WTC11 (cell line): ENCODE results near the gene CELSR1. TPM values are rescaled to one million over a fixed set of nuclear protein-coding genes. Genes with fewer than 3 reads are reported as not detected.
A peak's percentile ranks its signal among the peaks of the same experiment; 100 is the strongest.

Experiments
- ARID4B ChIP-seq: sonication (generic); formaldehyde crosslinking; IDR thresholded peaks from 2 replicates; pipeline ENCODE4 v1.8.0; 2023; ENCODE audit warnings: missing genetic modification reagents, mild to moderate bottlenecking, borderline replicate concordance
- E2F5 ChIP-seq: sonication (generic); formaldehyde crosslinking; IDR thresholded peaks from 2 replicates; pipeline ENCODE4 v1.8.1; 2022; ENCODE audit warnings: mild to moderate bottlenecking, moderate library complexity, missing genetic modification reagents
- ESRRA ChIP-seq: sonication (generic); formaldehyde crosslinking; IDR thresholded peaks from 2 replicates; pipeline ENCODE4 v1.8.1; 2022; ENCODE audit warnings: mild to moderate bottlenecking, missing genetic modification reagents, borderline replicate concordance
- FOXJ3 ChIP-seq: sonication (generic); formaldehyde crosslinking; IDR thresholded peaks from 2 replicates; pipeline ENCODE4 v1.9.0; 2021; ENCODE audit warnings: missing genetic modification reagents, mild to moderate bottlenecking, borderline replicate concordance
- FOXK1 ChIP-seq: sonication (generic); formaldehyde crosslinking; IDR thresholded peaks from 2 replicates; pipeline ENCODE4 v1.8.0; 2022; ENCODE audit warnings: mild to moderate bottlenecking, moderate library complexity, missing genetic modification reagents
- GTF2I ChIP-seq: fragments of 250-450 bp; sonication (Bioruptor Pico); conservative IDR thresholded peaks from 2 replicates; pipeline ENCODE4 v1.4.0; 2021; ENCODE audit warnings: mild to moderate bottlenecking
- MAX ChIP-seq: sonication (generic); formaldehyde crosslinking; IDR thresholded peaks from 2 replicates; pipeline ENCODE4 v1.8.0; 2022; ENCODE audit warnings: mild to moderate bottlenecking, missing genetic modification reagents
- MYBL2 ChIP-seq: sonication (generic); formaldehyde crosslinking; IDR thresholded peaks from 2 replicates; pipeline ENCODE4 v1.8.1; 2023; ENCODE audit warnings: mild to moderate bottlenecking, moderate library complexity, missing genetic modification reagents
- PRDM15 ChIP-seq: sonication (generic); formaldehyde crosslinking; IDR thresholded peaks from 2 replicates; pipeline ENCODE4 v1.8.0; 2022; ENCODE audit warnings: missing genetic modification reagents
- RORB ChIP-seq: fragments of 250-450 bp; sonication (Bioruptor Pico); IDR thresholded peaks from 2 replicates; pipeline ENCODE4 v1.9.0; 2021; ENCODE audit warnings: mild to moderate bottlenecking
- STAT6 ChIP-seq: sonication (generic); formaldehyde crosslinking; conservative IDR thresholded peaks from 2 replicates; pipeline ENCODE4 v1.8.1; 2023; ENCODE audit warnings: mild to moderate bottlenecking, low read depth, missing genetic modification reagents, moderate library complexity
- TEAD4 ChIP-seq: sonication (generic); formaldehyde crosslinking; IDR thresholded peaks from 2 replicates; pipeline ENCODE4 v1.8.0; 2022; ENCODE audit warnings: mild to moderate bottlenecking, missing genetic modification reagents
- USF1 ChIP-seq: sonication (generic); formaldehyde crosslinking; IDR thresholded peaks from 2 replicates; pipeline ENCODE4 v1.8.0; 2022; ENCODE audit warnings: mild to moderate bottlenecking, missing genetic modification reagents
- ZNF532 ChIP-seq: fragments of 250-450 bp; sonication (Bioruptor Pico); IDR thresholded peaks from 2 replicates; pipeline ENCODE4 v1.9.0; 2021; ENCODE audit warnings: mild to moderate bottlenecking, borderline replicate concordance
- total RNA-seq: library from RNA; stranded (reverse); gene quantifications from 3 replicates; pipeline ENCODE4 v1.2.3, GENCODE V29; 2021

The CELSR1 gene
- total RNA-seq, 1 experiment from 2014 or later: 16.8 TPM

- TF ChIP-seq PRDM15 (CRISPR knock-in tag): no peak
- peak; percentile 61; the same call in 1 of the 2 replicates for TF ChIP-seq FOXK1 (CRISPR knock-in tag)
- no peak for TF ChIP-seq ESRRA
- TF ChIP-seq ARID4B (CRISPR knock-in tag): no peak
- TF ChIP-seq MAX (CRISPR knock-in tag): peak; percentile 41; the same call in 1 of the 2 replicates
- TF ChIP-seq MYBL2: no peak
- TF ChIP-seq STAT6 (CRISPR knock-in tag): no peak
- TF ChIP-seq GTF2I: no peak
- TF ChIP-seq TEAD4: no peak
- peak; percentile 98 for TF ChIP-seq USF1 (CRISPR knock-in tag)
- TF ChIP-seq RORB (CRISPR knock-in tag): no peak
- TF ChIP-seq FOXJ3 (CRISPR knock-in tag): no peak
- no peak for TF ChIP-seq E2F5 (CRISPR knock-in tag)
- TF ChIP-seq ZNF532: 0 out of 2 replicates have a peak, but pooled peaks have one; percentile 30
Measured at GRCh38 chr22:46561435-46561905, 24.1 kb upstream of the CELSR1 start (continued).
